SK-N-SH (cell line): ENCODE measurements around the gene TDRD9.
"Not testable (repeated sequence)": the region's sequence is repeated elsewhere in the genome, so short reads cannot be mapped to it uniquely, and the experiment has no call there.

Experiments used
- POLR2AphosphoS5 ChIP-seq: IDR thresholded peaks from 2 replicates; pipeline ENCODE4 v1.6.1; 2012; ENCODE audit warnings: low read depth, low read length
- REST ChIP-seq: IDR thresholded peaks from 2 replicates; pipeline ENCODE4 v1.6.1; 2012; ENCODE audit warnings: mild to moderate bottlenecking, low read depth, low read length, moderate library complexity
- ZBTB33 ChIP-seq: IDR thresholded peaks from 2 replicates; pipeline ENCODE4 v1.4.0; 2012; ENCODE audit warnings: low read depth, borderline replicate concordance

- TF ChIP-seq ZBTB33, POLR2AphosphoS5, REST: not testable (repeated sequence)
Measured at GRCh38 chr14:103889002-103889312, 39.3 kb upstream of the TDRD9 start.
